Activated B cell treated with CpG ODN at 0.5 μM for 24 hours (primary cell): Measurements from ENCODE around the gene PLEKHO2. TPM values are rescaled to one million over a fixed set of nuclear protein-coding genes. Genes with fewer than 3 reads are reported as not detected.

Experiments
- ATAC-seq: fragments of 200-7000 bp; cut with Tn5 transposase; one replicate; pipeline ENCODE4 v1.10.0; 2021; ENCODE audit warnings: low read depth, mild to moderate bottlenecking, moderate library complexity
- CTCF ChIA-PET: fragments of 350-600 bp; sonication (Branson Sonifier 250); formaldehyde crosslinking; loops from one replicate; lab custom pipeline; 2021; ENCODE audit warnings: antibody characterized with exemption; lab: Charles Lee
- POLR2A ChIA-PET: fragments of 350-600 bp; sonication (Branson Sonifier 250); formaldehyde crosslinking; loops from one replicate; lab custom pipeline; 2021; ENCODE audit warnings: antibody characterized with exemption; lab: Charles Lee
- DNase-seq: peaks from one replicate; pipeline ENCODE4 v3.0.0; 2022
- H3K27ac Mint-ChIP-seq: one replicate; pipeline ENCODE4 v1.8.0; 2020; ENCODE audit warnings: mixed read lengths
- H3K27me3 Mint-ChIP-seq: one replicate; pipeline ENCODE4 v1.8.0; 2021; ENCODE audit warnings: mixed read lengths
- H3K36me3 Mint-ChIP-seq: one replicate; pipeline ENCODE4 v1.8.0; 2021; ENCODE audit warnings: low read depth, mixed read lengths
- H3K4me1 Mint-ChIP-seq: one replicate; pipeline ENCODE4 v1.8.0; 2021; ENCODE audit warnings: mixed read lengths
- H3K4me3 Mint-ChIP-seq: one replicate; pipeline ENCODE4 v1.8.0; 2020; ENCODE audit warnings: mild to moderate bottlenecking, mixed read lengths
- H3K9me3 Mint-ChIP-seq: one replicate; pipeline ENCODE4 v1.8.0; 2020; ENCODE audit warnings: mixed read lengths
- intact Hi-C: fragments of 100-400 bp; cut with micrococcal nuclease; formaldehyde crosslinking; loops from one replicate; pipeline ENCODE4 v1.15.1; 2024
- total RNA-seq: library from RNA; stranded (reverse); gene quantifications from 2 replicates; pipeline ENCODE4 v1.2.3, GENCODE V29; 2022
- TF ChIP-seq, protein P1 (sequence below): fragments of 200-600 bp; IDR thresholded peaks from one replicate; pipeline ENCODE4 v1.8.0; 2022; ENCODE audit warnings: antibody characterized with exemption, mild to moderate bottlenecking

PLEKHO2 gene
- total RNA-seq, 1 donor from 2014 or later: 38.1 TPM

GRCh38 chr15:64803526-64803925 is 38.2 kb upstream of the PLEKHO2 start:
- intact Hi-C loops: no loop called here
- H3K36me3 Mint-ChIP-seq: no peaks in the 10 kb centered on the region
- H3K4me3 Mint-ChIP-seq: no peak overlapping the region
- H3K4me1 Mint-ChIP-seq: peaks cover 3% of the 10 kb centered on the region
- H3K27ac Mint-ChIP-seq: no peak overlapping the region
- ChIA-PET POLR2A (no interaction called here), CTCF (interaction anchor here (0.6 to 1.5 kb wide), 2 partner anchors 48 to 76 kb away, joined by 3 to 5 read pairs; no protein-coding TSS in a partner anchor)
- ATAC-seq (no peak), DNase-seq (no peak)
- no peaks in the 10 kb centered on the region for H3K27me3 Mint-ChIP-seq
- no peaks in the 10 kb centered on the region for H3K9me3 Mint-ChIP-seq
- TF ChIP-seq, protein P1, sequence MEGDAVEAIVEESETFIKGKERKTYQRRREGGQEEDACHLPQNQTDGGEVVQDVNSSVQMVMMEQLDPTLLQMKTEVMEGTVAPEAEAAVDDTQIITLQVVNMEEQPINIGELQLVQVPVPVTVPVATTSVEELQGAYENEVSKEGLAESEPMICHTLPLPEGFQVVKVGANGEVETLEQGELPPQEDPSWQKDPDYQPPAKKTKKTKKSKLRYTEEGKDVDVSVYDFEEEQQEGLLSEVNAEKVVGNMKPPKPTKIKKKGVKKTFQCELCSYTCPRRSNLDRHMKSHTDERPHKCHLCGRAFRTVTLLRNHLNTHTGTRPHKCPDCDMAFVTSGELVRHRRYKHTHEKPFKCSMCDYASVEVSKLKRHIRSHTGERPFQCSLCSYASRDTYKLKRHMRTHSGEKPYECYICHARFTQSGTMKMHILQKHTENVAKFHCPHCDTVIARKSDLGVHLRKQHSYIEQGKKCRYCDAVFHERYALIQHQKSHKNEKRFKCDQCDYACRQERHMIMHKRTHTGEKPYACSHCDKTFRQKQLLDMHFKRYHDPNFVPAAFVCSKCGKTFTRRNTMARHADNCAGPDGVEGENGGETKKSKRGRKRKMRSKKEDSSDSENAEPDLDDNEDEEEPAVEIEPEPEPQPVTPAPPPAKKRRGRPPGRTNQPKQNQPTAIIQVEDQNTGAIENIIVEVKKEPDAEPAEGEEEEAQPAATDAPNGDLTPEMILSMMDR: no peak

DNA sequence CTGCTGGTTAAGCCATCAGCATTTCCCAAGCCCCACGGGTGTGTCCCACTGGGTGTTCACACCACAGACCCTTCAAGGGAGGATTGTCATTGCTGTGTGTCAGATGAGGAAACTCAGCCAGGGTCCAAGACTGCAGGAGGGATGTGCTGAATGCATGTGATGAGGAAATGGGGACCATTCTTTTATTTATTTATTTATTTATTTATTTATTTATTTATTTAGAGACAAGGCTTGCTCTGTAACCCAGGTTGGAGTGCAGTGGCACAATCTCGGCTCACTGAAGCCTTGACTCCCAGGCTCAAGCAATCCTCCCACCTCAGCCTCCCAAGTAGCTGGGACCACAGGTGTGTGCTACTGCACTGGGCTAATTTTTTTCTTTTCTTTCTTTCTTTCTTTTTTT is 37.1 kb upstream of the PLEKHO2 start:
- ATAC-seq (no peak), DNase-seq (no peak)
- POLR2A ChIA-PET: no interaction called here
- TF ChIP-seq, protein P1: no peak
- CTCF ChIA-PET: no interaction called here
- intact Hi-C loops: no loop called here
- no peak overlapping the region for H3K27ac Mint-ChIP-seq
- H3K27me3 Mint-ChIP-seq: no peaks in the 10 kb centered on the region
- H3K4me1 Mint-ChIP-seq: peaks cover 3% of the 10 kb centered on the region
- no peaks in the 10 kb centered on the region for H3K36me3 Mint-ChIP-seq
- H3K9me3 Mint-ChIP-seq: no peaks in the 10 kb centered on the region
- H3K4me3 Mint-ChIP-seq: no peak overlapping the region

DNA sequence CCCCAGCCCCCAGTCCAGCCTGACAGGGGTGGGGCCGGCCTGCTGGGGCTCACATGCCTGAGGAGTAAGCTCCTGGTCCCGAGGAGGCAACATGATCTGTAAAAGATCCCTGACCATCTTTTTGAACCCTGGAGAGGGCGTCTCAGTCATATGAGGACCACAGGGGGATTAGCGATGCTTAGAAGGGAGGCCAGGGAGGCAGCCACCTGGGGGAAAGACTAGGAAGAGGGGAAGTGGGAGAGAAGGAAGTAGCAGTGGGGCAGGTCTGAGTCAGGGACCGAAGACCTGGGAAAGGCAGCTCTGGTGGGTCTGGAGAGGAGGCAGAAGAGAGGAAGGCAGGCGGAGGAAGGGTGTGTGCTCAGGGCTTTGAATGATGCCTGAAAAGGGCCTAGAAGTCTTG is 35.2 kb upstream of the PLEKHO2 start:
- ChIA-PET POLR2A (no interaction called here), CTCF (no interaction called here)
- H3K9me3 Mint-ChIP-seq: no peaks in the 10 kb centered on the region
- no peak overlapping the region for H3K27ac Mint-ChIP-seq
- TF ChIP-seq, protein P1: no peak
- intact Hi-C loops: no loop called here
- no peak for ATAC-seq
- no peaks in the 10 kb centered on the region for H3K27me3 Mint-ChIP-seq
- peaks cover 8% of the 10 kb centered on the region for H3K4me1 Mint-ChIP-seq
- H3K4me3 Mint-ChIP-seq: no peak overlapping the region
- no peaks in the 10 kb centered on the region for H3K36me3 Mint-ChIP-seq
- no peak for DNase-seq

GRCh38 chr15:64807051-64807749 is 34.5 kb upstream of the PLEKHO2 start:
- DNase-seq (no peak), ATAC-seq (no peak)
- Mint-ChIP-seq H3K4me1 (peaks cover 12% of the 10 kb centered on the region), H3K9me3 (no peaks in the 10 kb centered on the region), H3K4me3 (no peak overlapping the region), H3K27me3 (no peaks in the 10 kb centered on the region), H3K27ac (no peak overlapping the region), H3K36me3 (no peaks in the 10 kb centered on the region)
- CTCF ChIA-PET: no interaction called here
- intact Hi-C loops: no loop called here
- POLR2A ChIA-PET: no interaction called here
- TF ChIP-seq, protein P1: no peak

DNA sequence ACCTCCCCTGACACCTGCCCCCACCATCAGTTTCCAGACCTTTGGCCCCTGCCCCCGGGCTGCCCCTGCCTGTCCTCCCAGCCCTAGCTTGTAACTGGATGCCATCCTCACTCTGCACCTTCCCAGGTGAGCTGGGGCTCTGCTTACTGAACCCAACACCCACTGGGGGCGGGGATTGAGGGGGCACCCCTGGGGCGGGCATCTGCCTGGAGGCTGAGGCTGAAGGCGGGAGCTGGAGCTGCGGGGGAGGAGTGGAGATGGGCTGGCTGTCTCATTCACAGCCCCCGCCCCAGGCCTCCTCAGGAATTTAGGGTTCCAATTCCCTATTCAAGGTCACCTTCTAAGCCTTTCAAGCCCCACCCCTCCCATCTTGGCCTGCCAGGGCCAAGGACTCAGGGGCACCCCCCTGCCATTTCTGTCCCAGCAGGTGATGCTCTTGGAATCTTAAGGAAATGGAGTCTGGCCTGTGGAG is 33.9 kb upstream of the PLEKHO2 start:
- DNase-seq (no peak), ATAC-seq (no peak)
- Mint-ChIP-seq H3K27ac (no peak overlapping the region), H3K27me3 (no peaks in the 10 kb centered on the region), H3K36me3 (no peaks in the 10 kb centered on the region), H3K4me3 (no peak overlapping the region), H3K4me1 (peaks cover 18% of the 10 kb centered on the region), H3K9me3 (no peaks in the 10 kb centered on the region)
- intact Hi-C loops: no loop called here
- POLR2A ChIA-PET: interaction anchor here (5.7 kb wide), 1 partner anchor 86 kb away, joined by 51 read pairs; no protein-coding TSS in a partner anchor
- CTCF ChIA-PET: interaction anchor here (0.7 to 4.4 kb wide), 2 partner anchors 87 to 1135 kb away, joined by 3 to 36 read pairs; no protein-coding TSS in a partner anchor
- TF ChIP-seq, protein P1: no peak
